ENCODE results near the gene LMO7.

LMO7 gene

GRCh38 chr13:75875450-75875849 is 239.3 kb downstream of the LMO7 start:
- no peak for TF ChIP-seq CTCF (IDR thresholded peaks at IDR 0.05)

- peak; percentile 76 for TF ChIP-seq CTCF (IDR thresholded peaks at IDR 0.05)
These were observed 240.3 kb downstream of the LMO7 start for GRCh38 chr13:75876142-75877050.

- TF ChIP-seq CTCF (IDR thresholded peaks at IDR 0.05), result no peak
These were observed 240.9 kb downstream of the LMO7 start for GRCh38 chr13:75877071-75877470.

- no peak for TF ChIP-seq CTCF (IDR thresholded peaks at IDR 0.05)
These were observed 243.5 kb downstream of the LMO7 start for GRCh38 chr13:75879656-75880055.

- no peak for TF ChIP-seq CTCF (IDR thresholded peaks at IDR 0.05)
These were observed 245.1 kb downstream of the LMO7 start for GRCh38 chr13:75881109-75881775.

GRCh38 chr13:75882261-75882660 is 246.1 kb downstream of the LMO7 start:
- no peak for TF ChIP-seq CTCF (IDR thresholded peaks at IDR 0.05)

- TF ChIP-seq CTCF (IDR thresholded peaks at IDR 0.05), result no peak
These were observed 253.3 kb downstream of the LMO7 start for GRCh38 chr13:75889427-75889826.
